ENCODE measurements around the gene NADK. TPM values are rescaled to one million over a fixed set of nuclear protein-coding genes. Genes with fewer than 3 reads are reported as not detected.
A peak's percentile ranks its signal among the peaks of the same experiment; 100 is the strongest.

The NADK gene
- total RNA-seq, 4 donors from 2014 or later, result 66.4 to 119 (median 82.7) TPM

DNA sequence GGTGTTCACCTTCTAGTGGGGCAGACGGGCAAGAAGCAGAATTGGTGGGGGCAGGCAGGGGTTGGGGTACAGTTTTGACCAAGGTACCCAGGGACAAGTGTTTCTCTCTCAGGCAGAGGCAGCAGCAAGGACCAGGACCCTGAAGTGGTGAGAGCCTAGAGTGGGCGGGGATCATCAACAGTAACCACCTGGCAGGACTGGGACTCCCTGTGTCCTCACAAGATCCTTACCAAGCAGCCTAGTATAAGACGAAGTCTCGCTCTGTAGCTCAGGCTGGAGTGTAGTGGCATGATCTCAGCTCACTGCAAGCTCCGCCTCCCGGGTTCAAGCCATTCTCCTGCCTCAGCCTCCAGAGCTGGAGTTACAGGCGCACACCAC is 3.2 kb upstream of the NADK start:
- WGBS, result 61% methylated on average over 7 of the region's 7 CpGs
- Histone ChIP-seq H3K4me3 (peak overlapping the region in 3 of 4 donors; percentile 34 to 46 (median 41)), H3K36me3 (peaks cover 15 to 24% (median 21%) of the 10 kb centered on the region in 4 donors), H3K27ac (replicated peaks in 1 of 4) (peak overlapping the region; percentile 66 to 95 (median 82)), H3K4me1 (peaks cover 54 to 68% (median 64%) of the 10 kb centered on the region in 4 donors), H3K27me3 (no peaks in the 10 kb centered on the region), H3K9me3 (no peaks in the 10 kb centered on the region)
- no peak for TF ChIP-seq POLR2AphosphoS5 (IDR thresholded peaks at IDR 0.05)
- no peak for TF ChIP-seq POLR2A (IDR thresholded peaks at IDR 0.05; ENCODE audit: low read depth)
- TF ChIP-seq, protein P1, sequence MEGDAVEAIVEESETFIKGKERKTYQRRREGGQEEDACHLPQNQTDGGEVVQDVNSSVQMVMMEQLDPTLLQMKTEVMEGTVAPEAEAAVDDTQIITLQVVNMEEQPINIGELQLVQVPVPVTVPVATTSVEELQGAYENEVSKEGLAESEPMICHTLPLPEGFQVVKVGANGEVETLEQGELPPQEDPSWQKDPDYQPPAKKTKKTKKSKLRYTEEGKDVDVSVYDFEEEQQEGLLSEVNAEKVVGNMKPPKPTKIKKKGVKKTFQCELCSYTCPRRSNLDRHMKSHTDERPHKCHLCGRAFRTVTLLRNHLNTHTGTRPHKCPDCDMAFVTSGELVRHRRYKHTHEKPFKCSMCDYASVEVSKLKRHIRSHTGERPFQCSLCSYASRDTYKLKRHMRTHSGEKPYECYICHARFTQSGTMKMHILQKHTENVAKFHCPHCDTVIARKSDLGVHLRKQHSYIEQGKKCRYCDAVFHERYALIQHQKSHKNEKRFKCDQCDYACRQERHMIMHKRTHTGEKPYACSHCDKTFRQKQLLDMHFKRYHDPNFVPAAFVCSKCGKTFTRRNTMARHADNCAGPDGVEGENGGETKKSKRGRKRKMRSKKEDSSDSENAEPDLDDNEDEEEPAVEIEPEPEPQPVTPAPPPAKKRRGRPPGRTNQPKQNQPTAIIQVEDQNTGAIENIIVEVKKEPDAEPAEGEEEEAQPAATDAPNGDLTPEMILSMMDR (IDR thresholded peaks at IDR 0.05), result no peak
- TF ChIP-seq EP300 (IDR thresholded peaks at IDR 0.05), result no peak
- no peak for DNase-seq (ENCODE audit: extremely low spot score)
- intact Hi-C loops (cut with DNase I), result no loop called here

DNA sequence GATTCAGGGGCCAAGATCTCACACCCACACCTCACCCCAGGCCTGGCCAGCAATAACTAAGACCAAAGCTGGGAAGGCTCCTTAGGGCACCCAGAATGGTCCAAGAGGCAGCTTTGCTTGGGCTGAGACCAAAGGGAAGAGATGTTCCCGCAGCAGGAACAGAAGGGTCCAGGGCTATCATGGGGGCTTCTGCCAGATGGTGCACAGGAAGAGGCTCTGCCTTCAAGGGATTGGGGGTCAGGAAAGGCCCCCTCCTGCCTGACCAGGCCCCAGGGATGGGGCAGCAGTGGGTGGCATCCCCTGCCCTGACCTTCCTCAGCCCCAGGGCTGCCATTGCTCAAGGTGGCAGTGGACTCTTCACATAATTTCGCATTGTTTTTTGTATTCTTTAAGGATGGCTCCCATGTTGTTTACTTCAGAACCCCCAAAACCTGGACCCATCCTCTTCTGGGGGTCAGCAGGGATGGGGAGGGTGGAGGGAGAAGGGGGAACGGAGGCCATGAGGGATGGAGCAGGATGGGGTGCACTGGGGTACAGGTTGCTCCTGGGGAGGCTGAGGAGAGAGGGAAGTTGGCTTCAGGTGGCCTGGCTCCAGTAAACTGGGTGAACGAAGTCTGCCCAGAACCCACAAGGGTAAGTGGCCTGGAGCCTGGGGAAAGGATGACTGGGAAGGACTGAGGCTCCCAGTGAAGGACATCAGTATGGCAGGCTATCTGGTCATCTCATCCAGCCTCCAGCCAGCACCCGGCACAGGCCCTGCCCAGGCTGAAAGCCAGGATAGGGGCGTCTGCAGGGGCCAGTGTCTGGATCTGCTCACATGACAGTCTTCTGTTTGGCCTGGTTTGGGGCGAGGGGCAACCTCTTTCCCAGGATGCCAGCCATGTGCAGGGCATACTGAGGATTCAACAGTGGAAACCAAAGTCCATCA is 2.6 kb upstream of the NADK start:
- TF ChIP-seq POLR2A (IDR thresholded peaks at IDR 0.05; ENCODE audit: low read depth) (no peak), EP300 (IDR thresholded peaks at IDR 0.05) (no peak), POLR2AphosphoS5 (IDR thresholded peaks at IDR 0.05) (no peak)
- TF ChIP-seq, protein P1 (IDR thresholded peaks at IDR 0.05), result no peak
- Histone ChIP-seq H3K27me3 (no peaks in the 10 kb centered on the region), H3K27ac (replicated peaks in 1 of 4) (peak overlapping the region; percentile 91 to 98 (median 96)), H3K4me1 (peaks cover 60 to 74% (median 71%) of the 10 kb centered on the region in 4 donors), H3K36me3 (peaks cover 11 to 17% (median 14%) of the 10 kb centered on the region in 4 donors), H3K9me3 (no peaks in the 10 kb centered on the region), H3K4me3 (no peak overlapping the region)
- WGBS, result 68% methylated on average over 6 of the region's 7 CpGs
- intact Hi-C loops (cut with DNase I), result no loop called here
- no peak for DNase-seq (ENCODE audit: extremely low spot score)

DNA sequence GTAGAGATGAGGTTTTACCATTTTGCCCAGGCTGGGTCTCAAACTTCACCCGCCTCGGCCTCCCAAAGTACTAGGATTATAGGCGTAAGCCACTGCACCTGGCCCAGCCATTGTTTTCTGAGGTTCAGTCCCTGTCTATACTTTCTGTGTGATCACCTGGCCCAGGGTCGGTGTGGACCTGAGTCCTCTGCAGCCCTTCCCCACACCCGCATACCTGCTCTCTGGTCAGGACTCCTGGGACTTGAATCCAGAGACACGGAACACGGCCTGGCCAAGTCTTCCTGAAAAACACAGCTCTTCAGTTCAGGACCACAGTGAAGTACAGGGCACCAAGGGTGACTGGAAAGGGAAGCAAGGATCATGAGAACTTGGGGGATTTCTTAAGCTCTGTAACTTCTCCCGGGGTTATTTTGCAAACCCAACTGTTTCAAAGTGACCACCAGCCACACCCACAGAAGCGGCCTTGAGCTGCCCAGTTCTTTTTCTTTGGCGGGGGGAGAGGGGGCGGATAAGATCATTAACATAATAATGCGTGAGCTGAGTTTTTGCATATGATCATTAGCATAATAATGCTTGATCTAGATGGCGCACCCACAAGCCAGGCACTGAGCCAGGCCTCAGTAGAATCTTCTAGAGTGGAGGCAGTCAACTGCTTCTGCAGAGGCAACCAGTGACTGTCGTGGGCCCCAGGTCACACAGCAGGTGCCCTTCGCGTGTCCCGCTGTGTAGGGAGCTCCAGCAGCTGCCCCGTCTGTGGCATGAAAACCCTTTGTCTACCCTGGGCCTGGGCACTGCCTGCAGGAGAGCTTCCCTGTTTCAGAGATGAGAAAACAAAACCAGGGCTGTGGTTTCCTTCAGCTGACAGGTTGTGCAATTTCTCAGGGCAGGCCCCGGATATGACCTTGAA is 1.7 kb upstream of the NADK start:
- H3K4me1 ChIP-seq, result peaks cover 67 to 84% (median 80%) of the 10 kb centered on the region in 4 donors
- TF ChIP-seq, protein P1 (IDR thresholded peaks at IDR 0.05), result no peak
- TF ChIP-seq POLR2A (IDR thresholded peaks at IDR 0.05; ENCODE audit: low read depth), result no peak
- TF ChIP-seq EP300 (IDR thresholded peaks at IDR 0.05), result no peak
- TF ChIP-seq POLR2AphosphoS5 (IDR thresholded peaks at IDR 0.05), result peak; percentile 7 to 52
- 59% methylated on average over 14 of the region's 19 CpGs for WGBS
- H3K4me3 ChIP-seq, result peak overlapping the region in 3 of 4 donors; percentile 80 to 95 (median 92)
- peaks cover 3 to 8% (median 5%) of the 10 kb centered on the region in 4 donors for H3K36me3 ChIP-seq
- intact Hi-C loops (cut with DNase I), result no loop called here
- DNase-seq (ENCODE audit: extremely low spot score), result no peak
- H3K27ac ChIP-seq (replicated peaks in 1 of 4), result peak overlapping the region; percentile 91 to 98 (median 96)
- no peaks in the 10 kb centered on the region for H3K27me3 ChIP-seq
- H3K9me3 ChIP-seq, result no peaks in the 10 kb centered on the region

DNA sequence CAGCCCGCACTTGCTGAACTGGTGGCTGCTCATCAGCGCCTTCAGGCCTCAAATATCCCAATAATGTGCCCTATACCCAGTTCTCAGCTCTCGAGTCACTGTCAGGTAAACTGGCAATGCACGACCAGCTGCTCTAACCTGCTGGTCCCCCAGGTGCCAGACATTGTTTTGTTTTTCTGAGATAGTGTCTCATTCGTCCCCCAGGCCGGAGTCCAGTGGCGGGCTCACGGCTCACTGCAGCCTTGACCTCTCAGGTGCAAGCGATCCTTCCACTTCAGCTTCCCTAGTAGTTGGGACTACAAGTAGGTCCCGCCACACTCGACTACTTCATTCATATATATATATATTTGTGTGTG is 1.0 kb upstream of the NADK start:
- DNase-seq (ENCODE audit: extremely low spot score), result no peak
- 81% methylated on average over 10 of the region's 11 CpGs for WGBS
- H3K27me3 ChIP-seq, result no peaks in the 10 kb centered on the region
- H3K27ac ChIP-seq (replicated peaks in 1 of 4), result peak overlapping the region; percentile 91 to 98 (median 96)
- peak overlapping the region; percentile 80 to 95 (median 94) for H3K4me3 ChIP-seq
- no peaks in the 10 kb centered on the region for H3K9me3 ChIP-seq
- peaks cover 0 to 2% (median 0%) of the 10 kb centered on the region in 4 donors for H3K36me3 ChIP-seq
- H3K4me1 ChIP-seq, result peaks cover 67 to 90% (median 86%) of the 10 kb centered on the region in 4 donors
- TF ChIP-seq EP300 (IDR thresholded peaks at IDR 0.05), result no peak
- TF ChIP-seq, protein P1 (IDR thresholded peaks at IDR 0.05), result no peak
- no peak for TF ChIP-seq POLR2A (IDR thresholded peaks at IDR 0.05; ENCODE audit: low read depth)
- no peak for TF ChIP-seq POLR2AphosphoS5 (IDR thresholded peaks at IDR 0.05)
- intact Hi-C loops (cut with DNase I), result no loop called here

Data from esophagus muscularis mucosa (tissue), 4 donors.